SH-SY5Y (cell line): ENCODE data around the gene CYLD.

Source experiments
- GATA2 ChIP-seq: IDR thresholded peaks from 2 replicates; pipeline ENCODE4 v1.6.1; 2011; ENCODE audit warnings: mild to moderate bottlenecking, low read depth, low read length
- GATA3 ChIP-seq: IDR thresholded peaks from 2 replicates; pipeline ENCODE4 v1.6.1; 2011; ENCODE audit warnings: low read depth, mild to moderate bottlenecking, low read length, moderate library complexity

GRCh38 chr16:50844840-50845239 is 103.0 kb downstream of the CYLD start:
- TF ChIP-seq GATA3 (no peak), GATA2 (no peak)
